Neural cell (in vitro differentiated cells): ENCODE measurements around the gene DCDC1.

Experiments used
- CTCF ChIP-seq: fragments of 450-650 bp; IDR thresholded peaks from 2 replicates; pipeline ENCODE4 v1.5.1; 2014; ENCODE audit warnings: antibody characterized with exemption, mild to moderate bottlenecking, moderate library complexity; ENCODE audit not compliant: poor library complexity, severe bottlenecking
- EP300 ChIP-seq: fragments of 450-650 bp; conservative IDR thresholded peaks from 2 replicates; pipeline ENCODE4 v1.6.1; 2014; ENCODE audit warnings: antibody characterized with exemption, mild to moderate bottlenecking, moderate library complexity; ENCODE audit not compliant: poor library complexity, severe bottlenecking

- TF ChIP-seq CTCF (no peak), EP300 (no peak)
These were observed 261.9 kb downstream of the DCDC1 start for GRCh38 chr11:31107649-31108048.
